HG03064 (cell line): ENCODE data around the gene VOPP1.
"Not testable (repeated sequence)": the region's sequence is repeated elsewhere in the genome, so short reads cannot be mapped to it uniquely, and the experiment has no call there.

ENCODE experiments used
- ATAC-seq: cut with Tn5 transposase; IDR thresholded peaks from one replicate; pipeline ENCODE4 v1.9.1; 2021; ENCODE audit warnings: low read depth; ENCODE audit not compliant: unreplicated experiment

The VOPP1 gene

GRCh38 chr7:55474944-55475854 lies 97.1 kb downstream of the VOPP1 start:
- ATAC-seq: no peak

DNA sequence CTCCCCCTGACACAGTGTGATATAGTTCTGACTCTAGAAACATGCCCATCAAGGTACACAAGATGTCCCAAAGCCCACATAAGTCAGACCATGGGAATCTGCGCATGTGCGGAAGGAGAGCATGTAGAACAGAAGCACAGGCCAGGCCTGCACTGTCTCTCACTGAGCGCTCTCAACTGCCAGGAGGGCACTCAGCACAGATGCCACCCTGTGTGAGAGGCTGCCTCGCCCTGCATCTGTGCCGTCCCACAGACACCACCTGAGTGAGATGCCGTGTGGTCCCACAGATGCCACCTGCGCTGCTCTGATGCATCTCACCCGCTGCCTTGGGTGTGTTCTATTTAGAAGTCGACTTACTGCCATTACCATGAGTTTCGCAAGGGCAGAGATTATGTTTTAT lies 98.4 kb downstream of the VOPP1 start:
- ATAC-seq: no peak

DNA sequence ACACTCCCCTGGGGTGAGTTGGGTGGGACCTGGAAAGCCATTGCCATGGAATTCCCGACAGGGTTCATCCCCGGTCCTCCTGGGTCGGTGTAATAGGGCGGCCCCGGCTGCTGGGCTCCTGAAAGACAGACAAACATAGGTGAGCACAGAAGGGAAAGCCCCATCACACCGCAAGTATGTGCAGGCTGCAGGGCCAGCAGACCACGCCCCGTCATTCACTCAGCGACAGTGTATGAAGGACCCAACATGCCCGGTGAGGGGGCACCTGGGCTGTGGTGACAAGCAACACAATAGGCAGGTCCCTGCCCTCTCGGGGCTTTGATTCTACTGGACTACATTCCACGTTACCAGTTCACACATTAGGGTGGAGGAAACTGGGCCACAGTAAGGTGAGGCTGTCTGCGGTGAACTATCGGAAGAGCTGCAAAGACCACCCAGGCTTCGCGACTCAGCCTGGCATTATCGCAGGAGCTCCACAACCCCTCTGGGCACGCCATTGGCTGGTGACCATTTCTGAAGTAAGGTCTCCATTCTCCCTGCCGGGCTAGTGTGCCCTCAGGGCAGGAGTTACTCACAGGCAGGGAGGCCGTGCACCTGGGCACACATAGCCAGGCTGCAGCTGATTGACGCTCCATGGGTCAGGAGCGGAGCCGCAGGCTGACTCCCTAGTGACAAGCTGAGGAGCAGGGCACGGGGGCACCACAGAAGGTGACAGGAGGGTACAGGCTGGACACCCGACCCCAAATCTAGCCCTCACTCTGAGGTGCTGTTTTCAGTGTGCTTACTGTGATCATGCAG lies 99.2 kb downstream of the VOPP1 start:
- ATAC-seq: no peak

- not testable (repeated sequence) for ATAC-seq
Measured at GRCh38 chr7:55472406-55472805, 99.9 kb downstream of the VOPP1 start.

DNA sequence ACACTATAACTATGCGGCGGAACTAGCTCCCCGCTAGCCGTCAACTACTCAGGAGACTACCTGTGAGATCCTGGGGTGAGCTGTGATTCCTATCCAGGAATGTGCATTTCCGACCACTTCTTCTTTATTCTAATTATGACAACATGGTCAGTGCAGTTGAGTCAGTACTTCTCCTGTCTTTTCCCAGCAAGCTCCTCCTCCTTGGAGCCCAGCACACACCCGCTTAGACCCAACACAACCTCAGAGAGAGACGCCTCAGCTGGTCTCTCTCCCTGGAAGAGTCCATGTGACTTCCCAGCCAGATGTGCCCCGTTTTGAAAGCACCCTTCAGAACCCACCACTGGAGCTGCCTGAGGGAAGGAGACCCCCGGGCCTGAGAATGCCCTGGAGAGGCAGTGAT lies 100.7 kb downstream of the VOPP1 start:
- not testable (repeated sequence) for ATAC-seq

- ATAC-seq: no peak
Measured at GRCh38 chr7:55470261-55470660, 102.0 kb downstream of the VOPP1 start.

DNA sequence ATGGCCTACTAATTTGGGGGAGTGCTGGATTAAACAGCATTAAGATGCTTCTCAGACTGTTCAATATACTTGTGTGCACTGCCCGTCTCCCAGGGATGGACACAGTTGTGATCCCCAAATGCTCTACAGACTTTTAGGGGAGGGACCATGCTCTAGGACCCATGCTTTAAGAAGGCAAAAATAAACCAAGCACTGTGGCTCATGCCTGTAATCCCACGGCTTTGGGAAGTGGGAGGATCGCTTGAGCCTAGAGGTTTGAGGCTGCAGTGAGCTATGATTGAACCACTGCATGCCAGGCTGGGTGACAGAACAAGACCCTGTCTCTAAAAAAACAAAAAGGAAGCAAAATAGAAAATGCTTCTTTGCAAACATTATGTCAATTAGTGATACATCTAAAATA lies 102.6 kb downstream of the VOPP1 start:
- ATAC-seq: no peak

- ATAC-seq: no peak
Measured at GRCh38 chr7:55469271-55469681, 103.0 kb downstream of the VOPP1 start.

DNA sequence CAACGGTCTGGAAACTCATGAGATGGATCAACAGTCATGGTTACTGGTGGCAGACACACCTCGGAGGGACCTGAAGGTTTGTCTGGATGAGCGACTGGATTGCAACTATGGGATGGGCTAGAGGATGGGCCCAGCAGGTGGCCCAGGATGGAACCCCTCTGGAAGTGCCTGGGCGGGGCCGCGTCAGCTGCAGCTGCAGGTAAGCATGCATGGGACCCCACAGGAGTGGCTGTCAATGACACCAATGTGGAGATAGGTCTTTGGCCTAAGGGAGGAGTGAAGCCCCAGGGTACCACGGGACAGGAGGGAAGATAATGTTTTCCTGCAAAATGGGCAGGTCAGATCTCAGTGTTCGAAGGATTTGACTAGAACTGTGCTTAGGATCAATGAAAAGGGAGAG lies 103.8 kb downstream of the VOPP1 start:
- no peak for ATAC-seq

GRCh38 chr7:55467047-55467593 lies 105.2 kb downstream of the VOPP1 start:
- ATAC-seq: no peak

DNA sequence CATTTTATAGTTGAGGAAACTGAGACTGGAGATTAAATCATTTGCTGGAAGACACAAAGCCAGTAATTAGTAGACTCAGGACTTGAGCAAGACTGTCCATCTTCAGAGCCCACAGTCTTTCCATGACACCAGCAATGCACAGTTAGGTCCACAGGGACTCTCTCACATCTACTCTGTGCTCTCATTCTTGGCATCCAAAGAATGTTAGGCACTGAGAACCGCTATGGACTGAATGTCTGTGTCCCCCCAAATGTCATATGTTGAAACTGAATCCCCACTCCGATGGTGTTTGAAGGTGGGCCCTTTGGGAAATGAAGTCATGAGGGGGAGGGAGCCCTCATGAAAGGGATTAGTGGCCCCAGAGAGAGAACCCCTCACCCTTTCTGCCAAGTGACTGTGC lies 106.6 kb downstream of the VOPP1 start:
- ATAC-seq: no peak

DNA sequence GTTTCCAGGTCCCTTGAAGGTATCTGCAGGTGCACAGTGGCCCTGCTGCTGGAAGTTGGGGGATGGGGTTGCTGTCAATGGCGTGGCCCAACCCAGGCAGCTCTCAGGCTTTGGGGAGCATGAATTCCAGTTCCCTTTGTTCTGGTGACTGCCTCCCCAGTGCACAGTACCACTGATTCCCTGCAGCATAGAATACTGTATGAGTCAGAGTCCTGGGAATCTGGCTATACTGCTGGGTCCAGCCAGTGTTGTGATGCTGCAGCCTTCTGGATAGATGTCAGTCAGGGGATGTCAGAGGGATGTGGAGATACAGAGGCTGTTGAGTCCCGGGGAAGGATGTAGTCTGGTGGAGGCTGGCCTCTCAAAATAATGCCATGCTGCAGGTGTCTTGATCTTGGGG lies 107.9 kb downstream of the VOPP1 start:
- no peak for ATAC-seq

DNA sequence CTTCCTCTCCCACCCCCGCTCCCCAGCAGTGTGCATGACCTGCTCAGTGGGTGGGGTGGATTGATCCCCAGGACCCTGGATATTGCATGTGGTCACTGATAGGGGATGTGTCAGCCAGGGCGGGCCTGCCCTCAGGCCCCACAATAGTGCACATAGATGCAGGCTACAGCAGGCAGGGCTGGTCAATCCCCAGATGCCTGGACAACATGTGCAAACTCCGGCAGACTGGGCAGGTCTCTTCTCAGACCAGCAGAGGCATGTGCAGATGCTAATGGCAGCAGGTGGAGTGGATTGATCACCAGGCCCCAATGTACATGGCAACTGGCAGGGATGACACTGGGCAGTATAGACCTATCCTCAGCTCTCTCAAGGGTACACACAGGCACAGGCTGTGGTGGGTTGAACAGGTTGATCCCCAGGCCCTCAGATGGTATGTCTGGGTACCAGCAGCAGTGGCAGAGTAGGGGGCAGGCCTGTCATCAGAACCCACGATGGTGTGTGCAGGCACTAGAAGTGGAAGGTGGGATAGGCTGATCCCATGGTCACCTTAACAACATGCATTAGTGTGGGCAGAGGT lies 108.5 kb downstream of the VOPP1 start:
- no peak for ATAC-seq

DNA sequence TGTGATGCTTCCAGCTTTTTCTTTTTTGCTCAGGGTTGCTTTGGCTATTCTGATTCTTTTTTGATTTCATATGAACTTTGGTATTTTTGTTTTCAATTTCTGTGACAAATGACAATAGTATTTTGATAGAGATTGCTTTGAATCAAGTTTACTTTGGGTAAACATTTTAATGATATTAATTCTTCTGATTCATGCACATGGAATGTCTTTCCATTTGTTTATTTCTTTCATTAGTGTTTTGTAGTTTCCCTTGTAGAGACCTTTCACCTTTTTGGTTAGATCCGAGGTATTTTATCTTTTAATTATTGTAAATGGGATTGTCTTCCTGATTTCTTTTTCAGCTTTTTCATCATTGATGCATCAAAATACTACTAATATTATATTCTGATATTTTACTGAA lies 114.0 kb downstream of the VOPP1 start:
- no peak for ATAC-seq

GRCh38 chr7:55457801-55458200 lies 114.5 kb downstream of the VOPP1 start:
- ATAC-seq: no peak

DNA sequence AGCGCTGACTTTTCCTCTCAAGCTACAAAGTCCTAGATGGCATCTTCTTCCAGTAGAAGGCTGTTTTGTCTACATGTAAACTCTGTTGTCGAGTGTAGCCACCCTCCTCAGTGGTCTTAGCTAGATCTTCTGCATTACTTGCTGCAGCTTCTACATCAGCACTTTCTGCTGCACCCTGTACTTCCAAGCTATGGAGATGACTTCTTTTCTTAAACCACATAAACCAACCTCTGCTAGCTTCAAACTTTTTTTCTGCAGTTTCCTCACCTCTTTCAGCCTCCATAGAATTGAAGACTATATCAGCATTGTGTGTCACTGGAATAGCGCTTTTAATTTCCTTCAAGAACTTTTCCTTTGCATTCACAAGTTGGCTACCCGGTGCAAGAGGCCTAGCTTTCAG lies 119.3 kb downstream of the VOPP1 start:
- no peak for ATAC-seq

DNA sequence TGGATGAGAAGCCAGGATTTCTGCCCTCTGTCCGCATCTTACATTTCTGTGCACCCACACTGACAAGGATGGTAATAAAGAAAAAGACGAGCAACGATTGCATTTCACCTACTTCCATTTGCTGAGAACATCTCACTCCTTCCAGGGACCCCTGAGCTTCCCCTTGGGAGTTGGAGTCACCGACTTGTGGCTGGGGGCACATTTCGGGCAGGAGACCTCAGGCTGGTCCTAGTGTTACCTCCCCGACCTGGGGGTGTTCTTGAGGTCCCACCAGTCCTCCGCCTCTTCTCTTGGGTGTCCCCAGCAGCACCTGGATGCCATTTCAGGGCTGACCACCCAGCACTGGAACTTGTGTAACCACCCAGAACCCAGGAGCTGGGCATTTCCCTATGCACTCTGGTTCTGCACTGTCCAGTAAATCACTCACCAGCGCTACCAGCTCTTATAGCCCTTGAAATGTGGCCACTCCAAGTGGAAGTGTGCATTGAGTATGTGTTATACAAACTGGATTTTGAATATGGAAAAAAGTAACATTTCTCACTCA lies 122.2 kb downstream of the VOPP1 start:
- ATAC-seq: no peak

DNA sequence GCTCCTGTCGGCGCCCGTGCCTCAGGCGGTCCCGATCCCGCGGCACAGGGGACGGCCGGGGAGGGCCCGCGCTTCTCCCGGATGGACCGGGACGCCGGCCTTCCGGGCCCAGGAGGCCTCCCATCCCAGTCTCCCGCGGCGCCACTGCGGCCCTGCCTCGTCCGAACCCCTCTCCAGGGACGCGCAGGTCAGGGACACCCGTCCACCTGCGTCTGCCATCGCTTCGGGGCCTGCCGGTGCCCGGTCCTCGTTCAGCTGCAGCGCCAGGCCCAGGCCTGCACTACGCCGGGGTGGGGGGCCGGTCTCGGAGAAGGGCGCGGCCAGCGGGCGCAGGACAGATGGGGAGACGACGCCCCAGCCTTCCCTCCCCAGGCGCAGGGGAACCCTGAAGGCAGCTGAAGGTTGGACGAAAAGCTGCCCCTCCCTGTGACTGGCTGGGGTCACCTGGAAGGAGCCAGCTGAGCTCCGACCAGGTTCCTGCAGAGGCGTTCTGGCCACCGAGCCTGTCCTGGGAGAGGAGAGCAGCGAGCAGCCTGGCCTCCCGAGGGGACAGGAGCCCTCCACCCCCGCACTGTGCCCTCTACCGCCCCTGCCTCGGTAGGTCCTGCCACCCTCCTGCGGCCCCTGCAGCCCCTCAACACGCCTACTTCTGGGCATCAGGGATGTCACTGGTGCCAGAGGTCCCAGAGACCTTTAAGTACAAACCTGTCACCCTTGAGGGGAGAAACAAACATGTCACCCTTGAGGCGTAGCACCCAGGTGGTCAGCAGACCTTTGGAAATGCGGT lies 122.9 kb downstream of the VOPP1 start:
- ATAC-seq: no peak

DNA sequence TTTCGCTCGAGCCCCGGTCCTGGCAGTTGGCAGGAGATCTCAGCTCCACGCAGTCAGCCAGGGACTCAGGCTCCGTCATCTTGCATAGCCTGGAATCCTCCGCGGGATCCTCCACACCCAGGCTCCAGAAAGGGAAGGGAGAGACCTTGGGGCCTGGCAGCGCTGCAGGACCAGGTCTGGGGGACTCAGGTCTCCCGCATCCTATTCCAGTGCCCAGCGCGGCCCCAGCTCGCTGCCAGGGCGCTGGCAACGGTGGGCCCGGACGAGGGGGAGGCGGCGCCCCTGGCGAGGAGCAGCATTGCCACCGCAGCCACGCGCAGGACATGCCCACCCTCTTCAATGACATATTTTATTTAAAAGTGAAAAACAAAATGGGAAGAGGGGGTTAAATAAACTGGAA lies 123.8 kb downstream of the VOPP1 start:
- no peak for ATAC-seq

- no peak for ATAC-seq
Measured at GRCh38 chr7:55444786-55445185, 127.5 kb downstream of the VOPP1 start.
